WTC11 (cell line): ENCODE results near the gene TOX4.

Experiments
- ATF2 ChIP-seq: sonication (generic); formaldehyde crosslinking; IDR thresholded peaks from 2 replicates; pipeline ENCODE4 v1.8.1; 2022; ENCODE audit warnings: low read depth, missing genetic modification reagents, borderline replicate concordance
- CREB1 ChIP-seq: sonication (generic); formaldehyde crosslinking; IDR thresholded peaks from 2 replicates; pipeline ENCODE4 v1.8.0; 2023; ENCODE audit warnings: mild to moderate bottlenecking, missing genetic modification reagents
- CTCF ChIP-seq: fragments of 200-600 bp; IDR thresholded peaks from 2 replicates; pipeline ENCODE4 v1.8.0; 2022; ENCODE audit warnings: antibody characterized with exemption
- E2F4 ChIP-seq: sonication (generic); formaldehyde crosslinking; IDR thresholded peaks from 2 replicates; pipeline ENCODE4 v1.8.1; 2022; ENCODE audit warnings: low read depth, mild to moderate bottlenecking, moderate library complexity, missing genetic modification reagents, borderline replicate concordance
- JAZF1 ChIP-seq: fragments of 250-450 bp; sonication (Bioruptor Pico); IDR thresholded peaks from 2 replicates; pipeline ENCODE4 v1.9.0; 2021; ENCODE audit warnings: moderate library complexity, mild to moderate bottlenecking, inconsistent platforms
- NR2C2 ChIP-seq: sonication (generic); formaldehyde crosslinking; IDR thresholded peaks from 2 replicates; pipeline ENCODE4 v1.8.0; 2022; ENCODE audit warnings: mild to moderate bottlenecking, missing genetic modification reagents
- TEAD4 ChIP-seq: sonication (generic); formaldehyde crosslinking; IDR thresholded peaks from 2 replicates; pipeline ENCODE4 v1.8.0; 2022; ENCODE audit warnings: mild to moderate bottlenecking, missing genetic modification reagents
- ZBTB43 ChIP-seq: sonication (generic); formaldehyde crosslinking; IDR thresholded peaks from 2 replicates; pipeline ENCODE4 v1.8.1; 2023; ENCODE audit warnings: mild to moderate bottlenecking, missing genetic modification reagents
- ZNF281 ChIP-seq: sonication (generic); formaldehyde crosslinking; IDR thresholded peaks from 2 replicates; pipeline ENCODE4 v1.8.0; 2023; ENCODE audit warnings: mild to moderate bottlenecking, missing genetic modification reagents
- TF ChIP-seq, protein P1 (sequence below): sonication (generic); formaldehyde crosslinking; IDR thresholded peaks from 2 replicates; pipeline ENCODE4 v1.8.1; 2023; ENCODE audit warnings: mild to moderate bottlenecking, missing genetic modification reagents, moderate library complexity

- TF ChIP-seq ZBTB43 (CRISPR knock-in tag) (no peak), ATF2 (no peak), CTCF (no peak), NR2C2 (CRISPR knock-in tag) (no peak), TEAD4 (no peak), JAZF1 (no peak), E2F4 (no peak), ZNF281 (no peak), CREB1 (CRISPR knock-in tag) (no peak)
- TF ChIP-seq, protein P1, sequence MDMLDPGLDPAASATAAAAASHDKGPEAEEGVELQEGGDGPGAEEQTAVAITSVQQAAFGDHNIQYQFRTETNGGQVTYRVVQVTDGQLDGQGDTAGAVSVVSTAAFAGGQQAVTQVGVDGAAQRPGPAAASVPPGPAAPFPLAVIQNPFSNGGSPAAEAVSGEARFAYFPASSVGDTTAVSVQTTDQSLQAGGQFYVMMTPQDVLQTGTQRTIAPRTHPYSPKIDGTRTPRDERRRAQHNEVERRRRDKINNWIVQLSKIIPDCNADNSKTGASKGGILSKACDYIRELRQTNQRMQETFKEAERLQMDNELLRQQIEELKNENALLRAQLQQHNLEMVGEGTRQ: no peak
Measured at GRCh38 chr14:21524575-21525490, 47.8 kb downstream of the TOX4 start.
